GM18867 (cell line): ENCODE data around the gene REC8.
A peak's percentile ranks its signal among the peaks of the same experiment; 100 is the strongest.

Experiments
- ATAC-seq: cut with Tn5 transposase; IDR thresholded peaks from one replicate; pipeline ENCODE4 v1.9.1; 2021; ENCODE audit warnings: mild to moderate bottlenecking, moderate library complexity; ENCODE audit not compliant: unreplicated experiment

REC8 gene, protein sequence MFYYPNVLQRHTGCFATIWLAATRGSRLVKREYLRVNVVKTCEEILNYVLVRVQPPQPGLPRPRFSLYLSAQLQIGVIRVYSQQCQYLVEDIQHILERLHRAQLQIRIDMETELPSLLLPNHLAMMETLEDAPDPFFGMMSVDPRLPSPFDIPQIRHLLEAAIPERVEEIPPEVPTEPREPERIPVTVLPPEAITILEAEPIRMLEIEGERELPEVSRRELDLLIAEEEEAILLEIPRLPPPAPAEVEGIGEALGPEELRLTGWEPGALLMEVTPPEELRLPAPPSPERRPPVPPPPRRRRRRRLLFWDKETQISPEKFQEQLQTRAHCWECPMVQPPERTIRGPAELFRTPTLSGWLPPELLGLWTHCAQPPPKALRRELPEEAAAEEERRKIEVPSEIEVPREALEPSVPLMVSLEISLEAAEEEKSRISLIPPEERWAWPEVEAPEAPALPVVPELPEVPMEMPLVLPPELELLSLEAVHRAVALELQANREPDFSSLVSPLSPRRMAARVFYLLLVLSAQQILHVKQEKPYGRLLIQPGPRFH

DNA sequence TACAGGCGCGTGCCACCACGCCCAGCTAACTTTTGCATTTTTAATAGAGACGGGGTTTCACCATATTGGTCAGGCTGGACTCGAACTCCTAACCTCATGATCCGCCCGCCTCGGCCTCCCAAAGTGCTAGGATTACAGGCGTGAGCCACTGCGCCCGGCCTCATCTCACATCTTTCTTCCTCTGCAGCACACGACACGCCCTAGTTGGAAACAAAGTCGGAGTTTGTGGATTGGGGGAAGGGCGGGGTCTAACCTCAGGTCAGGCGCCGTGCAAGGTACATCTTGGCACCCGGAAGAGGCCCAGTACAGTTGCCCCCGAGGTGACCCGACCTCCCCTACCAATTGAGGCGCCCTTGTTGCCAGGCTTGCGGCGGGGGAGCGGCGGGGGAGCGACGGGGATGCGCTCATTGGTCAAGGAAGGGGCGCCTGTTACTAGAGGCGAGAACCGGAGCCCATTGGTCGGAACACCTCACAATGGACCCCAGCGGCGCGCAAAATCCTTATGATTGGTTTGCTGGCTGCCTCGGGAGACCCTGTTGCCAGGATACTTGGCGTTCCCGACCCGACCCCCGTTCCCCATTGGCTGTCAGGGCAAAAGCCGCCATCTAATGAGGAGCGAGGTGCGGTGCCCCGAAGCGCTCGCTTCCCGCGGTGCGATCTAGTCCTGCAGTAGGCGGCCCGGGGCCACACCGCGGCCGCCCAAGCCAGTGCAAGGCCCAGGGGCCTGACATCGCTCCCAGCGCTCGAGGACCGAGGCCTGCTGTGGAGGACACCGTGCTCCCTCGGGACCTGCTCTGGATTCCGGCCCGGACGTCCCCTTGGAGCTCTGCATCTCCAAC, at the start of gene REC8:
Gene REC8 (plus strand): TSS at position 659 of the 839 bp plus-strand sequence. CDS start 473 bp downstream, outside the sequence.
- no peak for ATAC-seq

DNA sequence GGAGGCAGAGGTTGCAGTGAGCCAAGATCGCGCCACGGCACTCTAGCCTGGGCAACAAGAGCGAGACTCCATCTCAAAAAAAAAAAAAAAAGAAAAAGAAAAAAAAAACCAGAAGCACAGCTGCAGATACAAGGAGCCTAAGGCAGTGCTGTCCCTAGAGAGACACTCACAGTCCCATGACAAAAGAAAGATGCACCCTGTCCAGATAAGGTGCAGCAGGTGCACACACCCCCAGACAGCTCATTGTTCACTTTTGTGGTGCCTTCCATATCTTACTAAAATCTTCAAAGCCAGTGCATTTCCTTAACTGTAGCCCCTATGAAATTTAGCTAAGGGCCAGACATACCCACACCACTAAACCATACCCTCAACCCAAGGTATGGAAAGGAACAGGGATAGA, 49.5 kb upstream of the REC8 start:
- no peak for ATAC-seq

DNA sequence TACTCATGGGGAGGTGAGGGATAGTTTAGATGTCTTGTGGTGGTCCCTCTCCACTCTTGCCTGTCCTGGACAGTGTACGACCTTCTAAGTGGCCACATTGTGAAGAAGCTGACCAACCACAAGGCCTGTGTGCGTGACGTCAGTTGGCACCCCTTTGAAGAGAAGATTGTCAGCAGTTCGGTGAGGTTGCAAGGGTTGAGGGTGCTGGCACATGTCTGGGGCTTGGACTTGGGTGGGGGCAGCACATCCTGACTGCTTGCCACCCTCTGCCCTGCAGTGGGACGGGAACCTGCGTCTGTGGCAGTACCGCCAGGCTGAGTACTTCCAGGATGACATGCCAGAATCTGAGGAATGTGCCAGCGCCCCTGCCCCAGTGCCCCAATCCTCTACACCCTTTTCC, 49.0 kb upstream of the REC8 start:
- ATAC-seq = no peak

DNA sequence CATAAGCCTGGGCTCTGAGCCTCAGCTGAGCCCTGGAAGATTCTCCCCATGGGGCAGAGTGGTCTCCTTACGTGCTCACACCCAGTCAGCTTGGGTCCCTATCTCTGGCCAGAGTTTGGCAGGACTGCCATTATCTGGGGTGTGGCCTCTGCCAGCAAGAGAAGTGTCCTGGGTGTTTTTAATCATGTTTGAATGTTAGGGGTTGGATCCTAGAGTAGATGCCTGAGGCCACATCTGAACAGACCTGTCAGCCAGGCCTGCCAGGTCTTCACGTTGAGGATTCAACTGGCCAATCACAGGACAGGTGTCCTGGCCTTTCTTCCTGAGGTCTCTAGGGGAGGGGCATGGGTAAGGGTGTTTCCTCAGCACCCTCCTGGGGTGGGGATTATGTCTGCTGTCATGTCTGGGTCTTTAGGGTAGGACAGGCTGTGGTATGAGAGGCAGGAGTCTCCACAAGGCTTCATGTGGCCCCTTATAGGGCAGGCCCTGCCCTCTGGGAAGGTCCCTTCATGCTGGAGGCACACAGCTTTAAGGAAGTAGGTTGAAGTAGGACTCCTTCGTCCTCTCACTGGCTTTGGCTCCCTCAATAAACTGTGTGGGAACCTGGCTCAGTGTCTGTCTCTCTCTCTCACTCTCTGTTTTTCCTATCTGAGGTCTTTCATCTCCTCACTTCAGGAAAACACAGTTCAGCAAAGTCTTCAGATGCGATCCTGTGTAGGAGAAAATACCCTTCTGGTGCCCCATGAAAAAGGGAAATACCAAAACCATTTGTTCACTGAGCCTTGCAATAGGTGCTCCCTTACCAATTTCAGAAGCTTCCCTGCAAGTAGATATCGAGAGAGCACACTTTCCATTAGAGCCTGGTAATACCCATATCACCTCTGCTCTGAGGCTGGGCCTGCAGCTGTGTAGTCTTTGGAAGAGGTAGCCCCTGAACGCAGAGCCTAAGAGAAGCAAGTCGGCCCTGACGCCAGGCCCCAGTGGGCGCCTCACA, 48.2 kb upstream of the REC8 start:
- ATAC-seq = no peak

DNA sequence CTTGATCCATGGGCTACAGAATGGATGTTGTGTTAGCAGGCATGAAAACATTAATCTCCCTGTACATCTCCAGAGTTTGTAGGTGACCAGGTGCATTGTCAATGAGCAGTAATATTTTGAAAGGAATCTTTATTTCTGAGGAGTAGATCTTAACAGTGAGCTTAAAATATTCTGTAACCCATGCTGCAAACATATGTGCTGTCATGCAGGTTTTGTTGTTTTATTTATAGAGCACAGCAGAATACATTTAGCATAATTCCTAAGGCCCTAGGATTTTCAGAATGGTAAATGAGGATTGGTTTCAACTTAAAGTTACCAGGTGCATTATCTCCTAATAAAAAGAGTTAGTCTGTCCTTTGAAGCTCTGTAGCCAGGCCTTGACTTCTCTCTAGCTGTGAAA, 44.9 kb upstream of the REC8 start:
- no peak for ATAC-seq

DNA sequence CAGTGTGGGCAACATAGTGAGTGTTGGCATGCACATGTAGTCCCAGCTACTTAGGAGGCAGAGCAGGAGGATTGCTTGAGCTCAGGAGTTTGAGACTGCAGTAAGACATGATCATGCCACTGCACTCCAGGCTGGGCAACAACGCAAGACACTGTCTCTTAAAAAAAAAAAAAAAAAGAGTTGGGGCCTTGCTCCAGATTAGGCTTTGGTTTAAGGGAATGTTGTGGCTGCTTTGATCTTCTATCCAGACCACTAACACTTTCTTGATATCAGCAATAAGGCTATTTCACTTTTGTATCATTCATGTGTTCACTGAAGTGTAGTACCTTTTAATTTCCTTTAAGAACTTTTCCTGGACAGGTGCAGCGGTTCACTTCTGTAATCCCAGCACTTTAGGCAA, 44.2 kb upstream of the REC8 start:
- ATAC-seq = no peak

DNA sequence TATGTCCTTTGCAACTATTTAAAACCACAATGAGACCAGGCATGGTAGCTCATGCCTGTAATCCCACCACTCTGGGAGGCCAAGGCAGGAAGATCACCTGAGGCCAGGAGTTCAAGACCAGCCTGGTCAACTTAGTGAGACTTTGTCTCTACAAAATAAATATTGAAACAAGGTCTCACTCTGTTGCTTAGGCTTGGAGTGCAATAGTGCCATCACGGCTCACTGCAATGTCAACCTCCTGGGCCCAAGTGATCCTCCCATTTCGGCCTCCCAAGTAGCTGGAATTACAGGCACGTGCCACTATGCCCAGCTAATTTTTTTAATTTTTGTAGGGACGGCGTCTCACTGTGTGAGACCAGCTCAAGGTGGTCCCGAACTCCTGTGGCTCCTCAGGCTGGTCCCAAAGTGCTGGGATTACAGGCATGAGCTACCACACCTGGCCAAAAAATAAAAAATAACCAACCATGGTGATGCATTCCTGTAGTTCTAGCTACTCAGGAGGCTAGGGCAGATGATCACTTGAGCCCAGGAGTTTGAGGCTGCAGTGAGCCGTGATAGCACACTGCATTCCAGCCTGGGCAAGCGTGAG, 42.4 kb upstream of the REC8 start:
- no peak for ATAC-seq

DNA sequence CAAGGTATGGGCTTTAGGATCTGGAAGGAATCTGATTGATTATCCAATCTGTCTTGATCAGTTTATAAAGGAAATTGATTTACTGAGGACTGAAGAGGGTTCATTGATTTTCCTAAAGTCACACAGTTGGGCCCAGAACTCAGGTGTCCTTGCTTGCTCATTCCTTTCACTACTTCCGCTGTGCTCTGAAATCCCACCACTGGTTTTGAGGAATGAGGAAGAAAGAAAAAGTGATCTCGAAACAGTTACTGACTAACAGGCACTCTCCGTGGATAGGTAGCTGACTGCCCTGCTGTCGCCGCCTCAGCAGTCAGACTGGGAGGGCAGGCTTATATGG, 41.5 kb upstream of the REC8 start, which contains the start of gene FITM1:
Gene FITM1 (plus strand): TSS at position 280 of the 337 bp plus-strand sequence. CDS start 905 bp downstream, outside the sequence.
- no peak for ATAC-seq

DNA sequence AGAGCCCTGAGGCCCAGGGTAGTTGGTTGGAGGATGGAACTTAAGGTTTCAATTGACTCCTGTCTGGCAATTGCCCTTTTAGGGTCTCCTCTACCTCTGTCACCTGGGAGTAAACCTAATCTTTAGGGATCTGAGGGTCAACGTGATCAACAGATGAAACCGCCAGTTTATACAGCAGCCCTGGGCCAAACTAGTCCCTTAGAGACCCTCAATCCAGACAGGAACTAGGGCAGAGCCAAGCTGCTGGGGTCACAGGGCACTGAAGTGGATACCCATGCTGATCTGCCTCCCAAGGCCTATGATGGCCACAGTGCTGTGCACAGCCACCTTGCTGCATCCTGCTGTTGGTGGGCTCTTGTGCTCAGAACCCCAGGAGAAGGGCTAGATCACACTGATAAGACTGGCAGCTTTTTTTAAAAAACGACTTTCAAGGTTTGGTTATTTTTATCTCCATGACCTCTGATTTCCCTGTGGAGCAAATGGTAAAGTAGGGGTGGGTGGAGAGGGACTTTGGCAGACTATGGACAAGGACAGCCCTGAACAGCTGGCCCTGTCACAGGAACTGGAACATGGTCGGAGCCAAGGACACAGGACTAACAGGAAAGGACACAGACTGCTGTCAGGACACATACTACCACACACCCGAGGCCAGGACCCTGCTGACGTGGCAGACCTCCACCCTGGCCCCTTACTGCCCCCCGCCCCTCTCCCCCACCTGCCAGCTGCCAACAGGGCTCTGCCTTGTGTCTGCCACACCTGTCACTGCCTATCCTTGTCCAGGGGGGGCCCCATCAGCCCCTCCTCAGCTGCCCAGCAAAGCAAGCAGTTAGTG, 40.9 kb upstream of the REC8 start:
- ATAC-seq = no peak

DNA sequence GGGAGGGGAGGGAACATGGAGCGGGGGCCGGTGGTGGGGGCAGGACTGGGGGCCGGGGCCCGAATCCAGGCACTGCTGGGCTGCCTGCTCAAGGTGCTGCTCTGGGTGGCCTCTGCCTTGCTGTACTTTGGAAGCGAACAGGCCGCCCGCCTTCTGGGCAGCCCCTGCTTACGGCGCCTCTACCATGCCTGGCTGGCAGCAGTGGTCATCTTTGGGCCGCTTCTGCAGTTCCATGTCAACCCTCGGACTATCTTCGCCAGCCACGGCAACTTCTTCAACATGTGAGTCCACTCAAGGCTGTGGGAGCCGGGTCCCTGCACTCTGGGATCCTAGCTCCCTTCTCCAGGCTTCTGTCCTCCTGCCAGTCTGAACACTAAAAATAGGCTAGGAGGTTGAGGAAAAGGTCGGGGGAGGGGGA, 40.3 kb upstream of the REC8 start:
- no peak for ATAC-seq

DNA sequence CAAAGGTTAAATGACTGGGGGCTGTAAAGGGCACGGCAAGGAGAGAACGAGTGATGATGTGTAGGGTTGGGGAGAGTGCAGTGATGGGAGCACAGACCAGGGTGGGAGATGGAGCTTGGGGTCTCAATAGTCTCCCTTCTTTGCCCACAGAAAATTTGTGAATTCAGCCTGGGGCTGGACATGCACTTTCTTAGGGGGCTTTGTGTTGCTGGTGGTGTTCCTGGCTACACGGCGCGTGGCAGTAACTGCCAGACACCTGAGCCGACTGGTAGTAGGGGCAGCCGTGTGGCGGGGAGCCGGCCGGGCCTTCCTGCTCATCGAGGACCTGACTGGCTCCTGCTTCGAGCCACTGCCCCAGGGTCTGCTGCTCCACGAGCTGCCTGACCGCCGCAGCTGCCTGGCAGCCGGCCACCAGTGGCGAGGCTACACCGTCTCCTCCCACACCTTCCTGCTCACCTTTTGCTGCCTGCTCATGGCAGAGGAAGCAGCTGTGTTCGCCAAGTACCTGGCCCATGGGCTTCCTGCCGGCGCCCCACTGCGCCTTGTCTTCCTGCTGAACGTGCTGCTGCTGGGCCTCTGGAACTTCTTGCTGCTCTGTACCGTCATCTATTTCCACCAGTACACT, 39.7 kb upstream of the REC8 start:
- no peak for ATAC-seq

DNA sequence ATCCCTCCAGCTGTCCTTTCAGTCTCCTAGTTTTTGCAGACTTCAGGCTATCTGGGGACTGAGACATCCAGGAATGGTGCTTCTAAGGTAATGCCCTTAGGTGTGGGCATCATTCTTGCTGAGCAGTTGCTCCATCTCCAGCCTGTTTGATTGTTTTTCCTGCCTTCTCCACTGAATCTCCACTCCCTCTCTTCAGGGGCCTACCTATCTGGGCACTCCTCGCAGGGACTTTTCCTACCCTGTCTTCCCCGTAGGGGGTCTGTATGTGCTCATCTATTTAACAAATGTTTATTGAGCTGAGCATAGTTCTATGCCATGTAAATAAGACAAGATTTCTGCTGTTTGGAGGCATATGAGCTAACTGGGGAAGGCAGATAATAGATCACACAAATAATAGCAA, 38.9 kb upstream of the REC8 start:
- no peak for ATAC-seq

DNA sequence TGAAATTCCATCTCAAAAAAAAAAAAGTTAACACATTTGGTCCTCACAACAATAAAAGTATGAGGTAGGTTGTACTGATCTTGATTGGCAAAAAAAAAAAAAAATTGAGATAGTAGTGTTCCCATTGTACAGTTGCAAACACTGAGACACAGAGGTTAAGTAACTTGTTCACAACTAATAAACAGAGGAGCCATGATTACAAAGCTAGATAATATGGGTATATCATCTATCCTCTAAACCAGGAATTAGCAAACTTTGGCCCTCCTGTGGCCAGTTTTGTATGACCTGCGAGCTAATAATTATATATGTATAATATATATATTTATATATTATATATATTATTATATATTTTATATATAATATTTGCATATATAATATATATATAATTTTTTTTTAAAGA, 38.1 kb upstream of the REC8 start:
- no peak for ATAC-seq

DNA sequence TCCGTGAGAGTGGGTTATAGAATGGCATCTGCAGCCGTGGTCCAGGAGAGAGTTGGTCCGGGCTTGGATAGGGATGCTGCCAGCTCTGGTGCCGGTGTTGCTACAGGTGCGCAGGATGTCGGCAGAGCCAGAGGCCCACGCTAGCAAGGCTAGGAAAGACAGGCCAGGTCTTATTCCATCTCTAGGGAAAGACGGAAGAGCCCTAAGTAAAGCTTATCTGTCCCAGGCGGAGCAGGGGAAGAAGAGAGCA, 36.4 kb upstream of the REC8 start:
- peak; percentile 6 for ATAC-seq

DNA sequence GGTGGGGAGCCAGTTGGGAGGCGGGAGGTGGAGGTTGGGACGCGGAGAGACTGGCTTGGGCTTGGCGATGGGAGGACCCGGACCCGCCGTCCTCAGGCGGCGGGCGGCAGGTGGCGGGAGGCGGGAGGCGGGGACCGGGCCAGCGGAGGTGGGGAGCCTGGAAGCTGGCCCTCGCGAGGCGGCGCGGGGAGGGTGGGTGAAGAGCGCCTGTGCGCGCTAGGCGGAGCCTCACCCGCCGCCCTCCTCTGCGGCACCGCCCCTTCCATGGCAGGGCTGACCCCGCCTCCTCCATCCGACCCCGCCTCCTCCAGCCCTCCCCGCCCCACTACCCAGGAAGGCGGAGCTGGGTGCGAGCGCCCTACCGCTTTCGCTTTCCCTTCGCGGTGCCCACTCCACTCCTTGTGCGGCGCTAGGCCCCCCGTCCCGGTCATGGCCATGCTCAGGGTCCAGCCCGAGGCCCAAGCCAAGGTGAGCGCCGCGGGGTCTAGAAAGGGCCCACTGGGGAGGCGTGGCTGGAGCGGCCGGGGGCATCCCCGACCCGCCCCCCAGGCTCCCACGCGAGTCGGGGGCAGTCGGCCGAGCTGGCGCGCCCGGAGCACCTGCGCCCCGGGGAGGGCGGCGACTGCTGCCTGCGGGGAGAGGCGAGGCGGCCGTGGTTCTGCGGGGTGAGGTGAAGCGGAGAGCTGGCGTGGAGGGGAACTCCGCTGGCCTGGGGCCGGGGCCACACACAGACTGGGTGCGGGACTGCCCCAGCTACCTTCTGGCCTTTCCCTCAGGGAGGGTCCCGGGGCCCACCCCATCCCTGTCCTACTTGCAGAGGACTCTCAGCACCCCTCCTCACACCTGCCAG, 35.8 kb upstream of the REC8 start, which contains the start of gene PSME1:
Gene PSME1 (plus strand): TSS at position 361 of the 850 bp plus-strand sequence. CDS start 69 bp downstream, at position 430.
- peak; percentile 84 for ATAC-seq

DNA sequence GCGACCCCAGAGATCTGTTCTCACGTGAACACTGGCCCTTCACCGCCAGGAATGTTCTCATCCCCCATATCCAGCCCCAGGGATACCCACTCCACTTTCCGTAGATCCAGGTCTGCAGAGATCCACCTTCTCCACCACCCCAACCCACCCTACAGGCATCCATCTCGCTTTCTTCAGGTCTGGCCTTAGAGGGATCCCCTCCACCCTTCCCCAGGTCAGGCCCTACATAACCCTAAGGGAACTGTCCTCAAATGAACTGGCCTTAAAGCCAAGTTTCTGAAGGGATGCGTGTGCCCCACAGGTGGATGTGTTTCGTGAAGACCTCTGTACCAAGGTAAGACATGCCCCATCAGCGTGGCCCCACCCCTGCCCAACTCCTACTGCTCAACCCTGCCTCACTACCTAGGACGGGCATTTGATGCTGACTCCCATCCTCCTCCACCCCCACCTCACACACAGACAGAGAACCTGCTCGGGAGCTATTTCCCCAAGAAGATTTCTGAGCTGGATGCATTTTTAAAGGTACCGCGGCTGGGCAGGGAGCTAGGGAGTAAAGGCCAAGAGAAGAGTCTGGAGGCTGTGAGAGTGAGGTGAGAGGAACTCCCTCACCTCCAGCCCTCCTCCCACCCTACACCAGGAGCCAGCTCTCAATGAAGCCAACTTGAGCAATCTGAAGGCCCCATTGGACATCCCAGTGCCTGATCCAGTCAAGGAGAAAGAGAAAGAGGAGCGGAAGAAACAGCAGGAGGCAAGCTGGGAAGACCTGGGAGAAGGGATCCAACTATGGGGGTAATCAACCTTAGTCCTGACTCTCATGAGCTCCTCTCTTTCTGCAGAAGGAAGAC, 35.0 kb upstream of the REC8 start:
- ATAC-seq = no peak
